GM21723 (cell line): Measurements from ENCODE around the gene OSCAR.
"Not testable (repeated sequence)": the region's sequence is repeated elsewhere in the genome, so short reads cannot be mapped to it uniquely, and the experiment has no call there.

Experiments used
- ATAC-seq: cut with Tn5 transposase; IDR thresholded peaks from one replicate; pipeline ENCODE4 v1.9.1; 2021; ENCODE audit warnings: mild to moderate bottlenecking, moderate library complexity; ENCODE audit not compliant: unreplicated experiment

The OSCAR gene

DNA sequence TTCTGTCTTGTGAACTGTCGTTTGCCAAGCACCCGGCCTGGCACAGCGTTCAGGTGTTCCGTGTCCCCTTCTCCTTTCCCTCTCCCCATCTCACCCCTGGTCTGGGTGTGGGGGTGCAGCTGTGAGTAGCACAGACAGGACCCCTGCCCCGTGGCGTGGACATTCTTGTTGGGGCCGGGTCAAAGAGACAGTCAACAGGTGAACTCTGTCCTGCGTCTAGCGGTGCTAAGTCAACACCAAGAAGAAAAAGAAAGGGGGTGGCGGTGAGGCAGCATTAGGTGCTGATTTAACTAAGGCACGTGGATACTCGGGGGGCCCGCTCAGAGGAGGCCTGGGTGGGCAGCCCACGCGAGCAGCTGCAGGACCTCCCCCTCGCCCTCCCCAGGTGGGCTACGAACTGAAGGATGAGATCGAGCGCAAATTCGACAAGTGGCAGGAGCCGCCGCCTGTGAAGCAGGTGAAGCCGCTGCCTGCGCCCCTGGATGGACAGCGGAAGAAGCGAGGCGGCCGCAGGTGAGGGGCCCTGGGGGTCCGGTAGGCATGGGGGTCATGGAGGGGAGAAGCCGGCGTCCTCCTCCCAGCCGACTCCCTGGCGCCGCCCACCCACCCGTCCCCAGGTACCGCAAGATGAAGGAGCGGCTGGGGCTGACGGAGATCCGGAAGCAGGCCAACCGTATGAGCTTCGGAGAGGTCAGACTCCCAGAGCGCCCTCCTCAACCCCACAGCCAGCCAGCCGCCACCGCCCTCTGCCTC, 27.3 kb upstream of the OSCAR start:
- ATAC-seq = no peak

DNA sequence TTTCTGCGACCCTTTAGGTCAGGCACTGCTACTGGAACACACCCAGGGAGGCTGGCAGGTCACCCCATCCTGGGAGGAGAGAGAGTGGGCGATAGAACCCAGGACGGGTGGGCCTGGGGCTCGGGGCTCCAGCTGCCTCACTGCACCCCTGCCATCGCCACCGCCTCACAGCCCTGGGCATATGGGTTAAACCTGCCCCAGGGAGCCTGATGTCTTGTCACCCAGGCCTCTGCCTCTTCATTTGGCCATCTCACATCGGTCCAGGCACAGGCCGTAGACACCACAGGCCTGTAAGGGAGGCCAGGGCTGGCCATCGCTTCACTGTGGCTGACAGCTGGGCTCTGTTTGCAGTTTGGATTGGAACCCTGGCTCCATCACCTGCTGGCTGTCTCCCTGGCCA, 25.1 kb upstream of the OSCAR start:
- ATAC-seq = no peak

DNA sequence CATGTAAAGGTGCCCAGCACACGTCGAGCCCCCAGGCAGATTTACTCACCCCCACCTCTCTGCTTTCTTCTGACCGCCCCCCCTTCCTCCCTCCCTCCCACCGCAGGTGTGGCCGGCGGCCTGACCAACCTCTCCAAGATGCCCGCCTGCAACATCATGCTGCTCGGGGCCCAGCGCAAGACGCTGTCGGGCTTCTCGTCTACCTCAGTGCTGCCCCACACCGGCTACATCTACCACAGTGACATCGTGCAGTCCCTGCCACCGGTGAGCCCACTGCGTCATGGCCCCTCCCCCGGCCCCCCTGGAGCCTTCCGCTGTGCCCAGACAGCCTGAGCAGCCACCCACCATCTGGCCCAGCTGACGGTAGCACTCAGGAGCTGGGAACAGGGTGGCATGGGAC, 23.8 kb upstream of the OSCAR start:
- ATAC-seq = no peak

DNA sequence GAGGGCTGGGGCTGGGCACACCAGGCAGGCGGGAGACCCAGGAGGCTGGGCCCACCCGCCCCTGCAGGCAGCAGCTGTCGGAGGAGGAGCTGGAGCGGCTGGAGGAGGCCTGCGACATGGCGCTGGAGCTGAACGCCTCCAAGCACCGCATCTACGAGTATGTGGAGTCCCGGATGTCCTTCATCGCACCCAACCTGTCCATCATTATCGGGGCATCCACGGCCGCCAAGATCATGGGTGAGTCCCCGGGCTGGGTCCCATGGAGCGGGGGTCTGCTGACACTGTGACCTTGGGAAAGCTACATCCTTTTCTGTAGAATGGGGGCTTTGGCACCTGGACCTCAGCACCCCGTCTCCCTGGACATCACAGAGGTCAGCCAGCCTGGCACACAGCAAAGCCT, 23.1 kb upstream of the OSCAR start:
- ATAC-seq = no peak

DNA sequence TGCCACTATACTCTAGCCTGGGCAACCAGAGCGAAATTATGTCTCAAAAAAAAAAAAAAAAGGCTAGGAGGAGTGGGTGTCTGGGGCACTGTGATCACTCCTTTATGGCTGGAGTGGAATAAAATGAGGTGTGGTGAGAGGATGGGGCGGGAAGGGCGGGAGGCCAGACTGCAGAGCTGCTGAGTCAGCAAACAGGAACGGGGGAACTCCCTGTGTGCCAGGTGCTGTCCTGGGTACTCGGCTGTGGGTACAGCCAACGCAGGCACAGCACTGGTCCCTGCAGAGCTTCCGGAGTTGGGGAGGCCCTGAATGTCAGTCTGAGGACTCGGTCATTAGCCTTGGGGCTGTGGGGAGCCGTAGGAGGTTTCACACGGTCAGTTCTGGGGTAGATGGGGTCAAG, 20.7 kb upstream of the OSCAR start:
- no peak for ATAC-seq

DNA sequence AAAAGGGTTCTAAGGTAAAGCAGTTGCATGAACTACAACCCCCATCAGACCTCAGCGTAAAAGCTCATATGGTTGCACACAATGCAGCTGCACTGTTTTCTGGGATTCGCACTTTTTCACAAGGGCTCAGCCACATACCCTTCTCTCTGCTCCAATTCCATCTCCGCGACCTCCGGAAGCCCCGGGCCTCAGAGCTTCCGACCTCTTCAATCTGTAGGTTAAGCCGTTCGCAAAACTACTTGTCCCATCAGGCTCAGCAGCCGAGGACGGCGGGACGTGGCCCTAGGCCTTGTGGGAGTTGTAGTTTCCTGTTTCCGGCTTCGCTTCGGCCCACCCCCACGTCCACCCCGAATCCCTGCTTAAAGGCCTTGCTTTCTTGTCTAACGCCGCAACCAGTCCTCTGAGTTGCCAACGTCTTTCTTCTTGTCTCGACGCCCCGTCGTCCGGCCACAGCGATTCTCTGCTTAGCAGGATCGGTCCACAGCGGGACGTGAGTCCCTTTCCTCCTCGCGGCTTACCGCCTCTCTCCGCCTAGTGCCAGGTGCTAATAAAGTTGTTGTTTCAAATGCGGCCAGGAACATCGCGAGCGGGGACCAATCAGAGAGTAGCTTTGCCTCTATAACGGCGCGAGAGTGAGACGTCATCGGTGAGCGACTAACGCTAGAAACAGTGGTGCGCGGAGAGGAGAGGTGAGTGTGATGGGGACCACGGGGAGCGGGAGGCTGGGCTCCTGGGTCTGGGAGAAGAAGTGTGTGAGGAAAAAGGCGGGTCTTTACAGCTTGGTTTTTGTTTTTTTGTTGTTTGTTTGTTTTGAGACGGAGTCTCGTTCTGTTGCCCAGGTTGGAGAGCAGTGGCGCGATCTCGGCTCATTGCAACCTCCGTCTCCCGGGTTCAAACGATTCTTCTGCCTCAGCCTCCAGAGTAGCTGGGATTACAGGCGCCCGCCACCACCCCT, 14.8 kb upstream of the OSCAR start, which contains the start of the genes PRPF31 and TFPT:
PRPF31 (plus strand) TSS at position 646 of the 955 bp plus-strand sequence. CDS start 2,525 bp downstream, outside the sequence.
TFPT (minus strand) TSS at position 549 of the 955 bp plus-strand sequence; CDS start at position 161, 388 bp downstream.
- peak; percentile 84 for ATAC-seq

DNA sequence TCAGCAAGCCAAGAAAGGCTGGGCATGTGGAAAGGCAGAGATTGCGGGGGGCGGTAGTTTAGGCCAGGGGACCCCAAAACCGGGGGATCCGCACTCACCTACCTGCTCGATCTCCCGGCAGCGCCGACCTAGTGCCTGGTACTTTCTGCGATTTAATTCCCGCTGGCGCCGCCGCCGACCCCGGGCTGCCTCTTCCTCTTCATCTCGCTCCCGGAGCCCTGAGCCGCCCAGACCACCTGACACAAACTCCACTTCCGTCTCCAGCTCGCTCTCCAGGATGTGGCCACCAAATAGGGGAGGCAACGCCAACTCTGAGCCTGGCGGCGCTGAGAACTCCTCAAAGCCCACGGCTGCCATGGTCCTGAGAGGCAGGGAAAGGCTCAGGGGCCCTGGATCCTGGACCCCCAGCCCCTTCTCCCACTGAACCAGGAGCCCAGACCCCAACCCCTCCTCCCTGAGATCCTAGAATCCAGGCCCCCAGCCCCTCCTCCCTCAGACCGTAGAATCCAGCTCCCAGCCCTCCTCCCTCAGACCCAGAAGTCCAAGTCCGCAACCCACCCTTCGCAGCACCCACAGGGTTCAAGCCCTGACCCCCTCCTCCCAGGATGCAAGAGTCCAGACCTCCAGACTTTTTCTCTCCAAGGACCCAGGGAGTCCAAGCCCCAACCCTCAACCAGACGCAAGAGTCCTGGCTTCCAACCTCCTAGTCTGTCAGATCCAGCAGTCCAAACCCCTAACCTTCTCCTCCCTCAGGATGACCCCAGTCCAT, 13.9 kb upstream of the OSCAR start:
- no peak for ATAC-seq

DNA sequence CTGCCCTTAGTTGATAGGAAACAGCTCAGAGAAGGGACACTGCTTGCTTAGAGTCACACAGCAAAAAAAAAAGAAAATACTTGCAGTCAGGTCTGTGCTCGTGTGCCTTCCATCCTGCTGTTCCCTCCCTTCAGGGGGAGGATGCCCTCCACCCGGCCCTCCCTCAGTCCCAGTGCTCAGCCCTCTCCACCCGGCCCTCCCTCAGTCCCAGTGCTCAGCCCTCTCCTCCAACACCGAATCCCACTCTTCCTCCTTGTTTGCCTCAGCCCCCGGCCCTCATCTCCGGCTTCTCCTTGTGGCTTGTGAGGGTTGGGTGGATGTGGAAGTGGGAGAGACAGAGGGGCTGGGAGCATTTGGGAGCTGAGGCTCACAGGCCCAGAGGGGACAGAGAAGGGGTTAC, 9.0 kb upstream of the OSCAR start:
- no peak for ATAC-seq

DNA sequence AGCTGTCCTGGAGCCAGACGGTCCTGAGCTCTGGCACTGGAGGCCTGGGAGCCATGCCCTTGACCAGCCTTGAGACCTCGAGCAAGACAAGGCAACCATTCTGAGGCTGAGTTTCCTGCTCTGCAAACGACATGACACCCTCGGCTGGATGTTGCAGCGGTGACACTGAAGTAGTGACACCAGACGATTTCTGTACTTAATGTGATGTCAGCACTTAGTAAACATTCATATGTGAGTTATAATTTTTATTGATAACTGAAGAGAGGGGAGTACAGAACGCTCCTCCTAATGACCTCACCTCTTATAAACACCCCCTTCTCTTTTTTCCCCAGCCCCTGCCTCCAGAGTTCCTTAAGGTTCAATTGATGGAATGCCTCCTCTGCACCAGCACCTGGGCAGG, 7.9 kb upstream of the OSCAR start:
- ATAC-seq = no peak

DNA sequence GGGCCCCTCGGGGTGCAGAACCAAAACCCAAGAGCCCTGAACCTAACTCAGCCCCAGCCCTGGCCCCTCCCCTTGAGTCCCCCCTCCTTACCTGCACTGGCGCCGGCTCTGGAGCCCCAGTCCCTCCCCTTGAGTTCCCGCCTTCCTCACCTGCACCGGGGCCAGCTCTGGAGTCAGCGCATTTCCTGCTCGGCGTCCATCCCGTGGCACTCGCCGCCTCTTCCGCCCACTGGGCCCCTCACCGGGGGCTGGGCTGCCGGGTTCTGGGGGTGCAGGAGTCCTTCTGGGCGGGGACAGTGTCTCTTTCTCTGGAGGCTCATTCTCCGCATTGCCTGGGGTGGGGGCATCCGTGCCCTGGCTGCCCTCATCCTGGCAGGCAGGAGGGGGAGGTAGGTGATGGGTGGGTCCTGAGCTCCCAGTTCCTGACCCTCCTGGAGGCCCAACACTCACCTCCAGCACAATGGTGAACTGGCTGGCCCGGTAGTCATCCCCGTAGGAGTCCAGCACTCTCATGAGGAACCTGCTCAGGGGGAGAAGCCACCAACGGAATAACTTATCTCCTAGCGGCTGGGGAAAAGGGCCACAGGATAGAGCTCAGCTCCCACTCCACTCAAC, 7.4 kb upstream of the OSCAR start:
- no peak for ATAC-seq

DNA sequence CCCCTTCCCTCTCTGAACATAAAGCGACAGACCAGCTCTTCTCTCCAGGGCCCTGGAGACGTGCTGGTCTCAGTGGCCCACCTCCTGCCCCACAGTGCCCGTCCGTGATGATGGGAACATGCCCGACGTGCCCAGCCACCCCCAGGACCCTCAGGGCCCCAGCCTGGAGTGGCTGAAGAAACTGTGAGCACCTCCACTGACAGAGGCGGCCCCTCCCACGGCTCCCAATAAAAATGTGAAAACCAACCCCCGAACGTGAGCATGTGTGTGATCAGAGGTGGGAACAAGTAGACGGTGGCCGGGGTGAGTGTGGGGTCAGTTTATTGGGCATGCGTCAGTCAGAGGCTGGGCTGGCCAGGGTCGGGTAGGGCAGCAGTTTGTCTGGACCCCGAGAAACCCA, 6.1 kb upstream of the OSCAR start:
- no peak for ATAC-seq

DNA sequence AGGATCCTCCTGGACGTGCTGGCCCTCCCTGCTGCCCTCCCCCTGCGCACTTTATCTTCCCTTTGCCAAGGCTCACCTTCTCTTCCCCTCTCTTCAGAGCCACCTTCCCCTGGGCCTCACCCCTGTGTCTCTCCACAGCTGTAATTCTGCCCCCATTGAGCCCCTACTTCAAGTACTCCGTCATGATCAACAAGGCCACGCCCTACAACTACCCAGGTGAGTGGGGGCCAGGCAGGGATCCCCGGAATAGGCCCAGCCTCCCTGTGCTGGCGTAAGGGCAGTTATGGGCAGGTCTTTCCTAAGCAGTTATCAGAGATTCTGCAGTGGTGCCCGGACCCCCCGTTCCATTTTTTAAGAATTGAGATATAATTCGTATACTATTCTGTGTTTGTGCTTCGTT, 5.2 kb upstream of the OSCAR start:
- no peak for ATAC-seq

DNA sequence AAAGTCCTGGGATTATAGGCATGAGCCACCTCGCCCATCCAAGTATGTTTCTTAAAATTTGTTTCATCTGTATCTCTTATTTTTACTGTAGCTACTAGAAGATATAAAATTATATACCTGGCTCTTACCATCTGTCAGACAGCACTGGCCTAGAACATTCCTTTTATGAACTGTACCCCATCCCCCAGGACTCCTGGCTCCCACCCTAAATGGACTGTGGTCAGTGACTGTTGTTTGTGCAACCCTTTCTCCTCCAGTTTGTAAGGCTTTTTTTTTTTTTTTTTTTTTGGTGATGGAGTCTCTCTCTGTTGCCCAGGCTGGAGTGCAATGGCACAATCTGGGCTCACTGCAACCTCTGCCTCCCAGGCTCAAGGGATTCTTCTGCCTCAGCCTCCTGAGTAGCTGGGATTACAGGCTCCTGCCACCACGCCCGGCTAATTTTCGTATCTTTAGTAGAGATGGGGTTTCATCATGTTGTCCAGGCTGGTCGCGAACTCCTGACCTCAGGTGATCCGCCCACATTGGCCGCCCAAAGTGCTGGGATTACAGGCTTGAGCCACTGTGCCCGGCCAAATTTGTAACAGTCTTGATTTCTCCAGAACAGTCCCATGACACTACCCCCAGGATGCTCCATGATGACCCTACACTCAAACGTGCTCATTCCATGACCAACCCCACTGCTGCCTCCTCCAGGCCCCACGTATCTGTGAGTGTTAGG, 4.6 kb upstream of the OSCAR start:
- ATAC-seq = no peak

DNA sequence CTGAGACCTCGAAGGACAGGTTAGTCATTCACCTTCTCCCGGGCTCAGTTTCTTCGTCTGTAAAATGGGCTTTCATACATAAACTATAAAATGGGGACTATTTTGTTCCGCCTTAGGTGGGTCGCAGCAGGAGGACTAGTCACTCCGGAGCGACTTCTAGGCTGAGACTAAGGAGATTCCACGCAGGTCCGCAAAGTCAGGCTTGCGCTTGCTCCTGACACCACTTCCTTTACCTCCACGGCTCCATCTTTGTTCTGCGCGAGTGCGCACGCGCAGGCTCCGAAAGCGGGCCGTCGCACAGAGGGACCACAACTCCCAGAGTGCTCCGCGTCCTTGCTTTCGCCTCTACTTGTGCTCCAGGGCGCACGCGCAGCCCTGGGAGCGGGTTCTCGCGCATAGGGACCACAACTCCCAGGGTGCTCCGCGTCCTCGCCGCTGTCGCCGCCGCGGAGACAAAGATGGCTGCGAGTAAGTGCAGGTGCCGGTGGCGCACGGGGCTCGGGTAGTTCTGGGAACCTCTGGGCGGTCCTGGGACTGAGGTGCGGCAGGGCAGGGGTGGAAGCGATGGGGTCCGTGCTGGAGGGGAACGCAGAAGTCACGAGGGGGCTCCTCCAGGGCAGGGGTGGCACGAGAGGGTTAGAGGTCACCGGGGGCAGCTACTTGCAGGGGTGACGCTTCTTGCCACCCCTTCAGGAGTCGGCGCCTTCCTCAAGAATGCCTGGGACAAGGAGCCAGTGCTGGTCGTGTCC, 2.0 kb upstream of the OSCAR start, which contains the start of gene NDUFA3:
NDUFA3 (plus strand) TSS at position 435 of the 749 bp plus-strand sequence; CDS start at position 459, 24 bp downstream.
- peak; percentile 89 for ATAC-seq

DNA sequence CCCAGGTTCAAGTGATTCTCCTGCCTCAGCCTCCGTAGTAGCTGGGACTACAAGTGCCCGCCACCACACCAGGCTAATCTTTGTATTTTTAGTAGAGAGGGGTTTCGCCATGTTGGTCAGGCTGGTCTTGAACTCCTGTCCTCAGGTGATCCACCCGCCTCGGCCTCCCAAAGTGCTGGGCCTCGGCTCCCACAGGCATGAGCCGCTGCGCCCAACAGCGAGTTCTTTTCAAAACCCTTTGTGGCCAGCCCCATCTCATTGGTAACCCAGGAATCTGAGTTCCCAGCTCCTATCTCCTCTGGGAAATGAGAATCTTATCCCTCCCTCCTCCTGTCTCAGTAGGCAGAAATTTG, 724 bp downstream of the OSCAR start:
- not testable (repeated sequence) for ATAC-seq

DNA sequence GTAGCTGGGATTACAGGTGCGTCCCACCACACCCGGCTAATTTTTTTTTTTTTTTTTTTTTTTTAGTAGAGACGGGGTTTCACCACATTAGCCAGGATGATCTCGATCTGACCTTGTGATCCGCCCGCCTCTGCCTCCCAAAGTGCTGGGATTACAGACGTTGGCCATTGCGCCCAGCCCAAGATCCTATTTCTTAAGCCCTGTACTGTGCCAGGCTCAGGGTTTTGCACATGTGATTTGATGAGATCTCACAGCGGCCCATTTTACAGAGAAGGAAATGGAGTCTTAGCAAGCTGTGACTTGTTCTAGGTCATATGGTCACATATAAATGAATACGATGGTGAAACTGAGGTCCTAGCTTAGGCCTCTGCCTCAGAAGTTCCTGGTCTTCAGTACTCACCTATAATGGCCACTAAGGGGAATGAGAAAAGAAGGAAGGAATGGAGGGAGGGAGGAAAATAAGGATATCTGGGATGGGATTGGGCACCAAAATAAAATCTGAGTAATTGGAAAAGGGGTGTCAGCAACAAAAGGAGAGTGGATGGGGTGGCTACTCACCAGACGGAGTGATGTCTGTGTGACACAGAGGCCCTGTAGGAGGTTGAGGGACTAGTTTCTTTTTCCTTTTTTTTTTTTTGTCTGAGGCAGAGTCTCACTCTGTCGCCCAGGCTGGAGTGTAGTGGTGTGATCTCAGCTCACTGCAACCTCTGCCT, 1.3 kb downstream of the OSCAR start:
- no peak for ATAC-seq

DNA sequence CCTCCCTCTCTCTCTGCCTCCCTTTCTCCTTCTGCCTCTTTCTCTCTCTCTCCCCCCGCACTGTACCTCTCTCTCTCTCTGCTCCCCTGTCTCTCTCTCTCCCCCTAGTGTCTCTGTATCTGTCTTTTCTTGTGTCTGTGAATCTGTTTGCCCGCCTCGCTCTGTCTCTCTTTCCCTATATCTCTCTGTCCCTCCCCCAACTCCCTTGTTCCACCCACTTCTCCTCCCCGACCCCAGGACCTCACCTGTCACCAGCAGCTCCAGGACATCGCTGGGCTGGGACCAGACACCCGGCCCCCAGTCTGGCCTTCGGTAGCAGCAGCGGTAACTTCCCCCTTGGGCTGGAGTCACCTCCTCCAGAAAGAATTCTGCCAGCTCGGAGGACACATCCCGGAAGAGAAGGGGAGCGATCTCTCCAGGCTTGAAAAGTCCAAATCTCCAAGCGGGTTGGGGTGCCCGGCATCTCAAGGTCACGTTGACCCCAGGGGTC, 3.9 kb downstream of the OSCAR start:
- no peak for ATAC-seq

DNA sequence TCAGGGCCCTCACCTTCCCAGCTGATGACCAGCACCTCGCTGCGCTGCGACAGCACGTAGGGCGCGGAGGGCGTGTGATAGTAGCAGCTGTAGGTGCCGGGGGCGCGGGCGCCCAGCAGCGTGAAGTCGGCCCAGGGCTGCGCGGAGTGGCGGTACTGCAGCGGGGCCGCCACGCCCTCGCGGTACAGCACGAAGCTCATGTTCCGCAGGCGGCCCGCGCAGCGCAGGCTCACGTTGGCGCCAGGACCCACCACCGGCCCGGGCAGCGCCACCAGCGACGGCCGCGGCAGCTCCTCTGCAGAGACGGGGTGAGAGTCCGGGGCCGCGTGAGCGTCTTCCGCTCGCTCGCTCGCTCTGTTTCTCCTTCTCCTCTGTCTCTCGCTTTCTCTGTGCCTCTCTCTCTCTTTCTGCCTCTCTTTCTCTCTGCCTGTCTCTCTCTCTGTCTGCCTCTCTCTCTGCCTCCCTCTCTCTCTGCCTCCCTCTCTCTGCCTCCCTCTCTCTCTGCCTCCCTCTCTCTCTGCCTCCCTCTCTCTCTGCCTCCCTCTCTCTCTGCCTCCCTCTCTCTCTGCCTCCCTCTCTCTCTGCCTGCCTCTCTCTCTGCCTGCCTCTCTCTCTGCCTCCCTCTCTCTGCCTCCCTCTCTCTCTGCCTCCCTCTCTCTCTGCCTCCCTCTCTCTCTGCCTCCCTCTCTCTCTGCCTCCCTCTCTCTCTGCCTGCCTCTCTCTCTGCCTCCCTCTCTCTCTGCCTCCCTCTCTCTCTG, 4.6 kb downstream of the OSCAR start:
- ATAC-seq = not testable (repeated sequence)
